ENCODE data around the gene FLOT1.

The FLOT1 gene

DNA sequence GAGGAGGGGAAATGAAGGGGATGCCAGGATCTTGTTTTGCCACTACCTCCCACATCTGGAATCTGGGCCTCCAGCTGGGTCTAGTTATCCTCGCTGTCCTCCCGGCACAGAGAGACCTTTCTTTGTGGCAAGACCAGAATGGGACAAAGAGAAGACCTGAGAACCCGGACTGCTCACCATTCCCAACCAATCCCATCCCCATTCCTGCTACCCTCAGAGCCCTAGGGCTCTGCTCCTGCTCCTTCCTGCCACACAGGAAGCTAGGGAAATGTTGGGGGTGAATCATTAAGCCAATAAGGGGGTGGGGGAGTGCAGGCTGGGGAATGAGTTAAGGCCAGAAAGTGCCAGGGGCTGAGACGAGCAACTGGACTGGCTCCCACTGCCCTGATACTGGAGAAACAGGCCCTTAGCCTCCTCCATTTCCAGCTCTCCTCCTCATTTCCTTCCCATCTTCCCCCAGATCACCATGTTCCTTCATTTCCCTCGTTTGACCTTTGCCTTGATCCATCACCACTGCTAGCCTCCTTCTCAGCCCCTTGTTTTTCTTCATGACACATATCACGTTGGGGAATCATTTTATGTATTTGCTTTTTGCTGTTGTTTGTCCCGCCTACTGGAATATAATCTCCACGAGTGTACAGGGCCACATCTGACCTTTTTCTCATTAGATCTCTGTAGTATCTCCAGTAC, 6.5 kb upstream of the FLOT1 start:
- no peaks in the 10 kb centered on the region for H3K79me2 ChIP-seq (ENCODE audit: insufficient read depth, low read depth)
- TF ChIP-seq, protein P1, sequence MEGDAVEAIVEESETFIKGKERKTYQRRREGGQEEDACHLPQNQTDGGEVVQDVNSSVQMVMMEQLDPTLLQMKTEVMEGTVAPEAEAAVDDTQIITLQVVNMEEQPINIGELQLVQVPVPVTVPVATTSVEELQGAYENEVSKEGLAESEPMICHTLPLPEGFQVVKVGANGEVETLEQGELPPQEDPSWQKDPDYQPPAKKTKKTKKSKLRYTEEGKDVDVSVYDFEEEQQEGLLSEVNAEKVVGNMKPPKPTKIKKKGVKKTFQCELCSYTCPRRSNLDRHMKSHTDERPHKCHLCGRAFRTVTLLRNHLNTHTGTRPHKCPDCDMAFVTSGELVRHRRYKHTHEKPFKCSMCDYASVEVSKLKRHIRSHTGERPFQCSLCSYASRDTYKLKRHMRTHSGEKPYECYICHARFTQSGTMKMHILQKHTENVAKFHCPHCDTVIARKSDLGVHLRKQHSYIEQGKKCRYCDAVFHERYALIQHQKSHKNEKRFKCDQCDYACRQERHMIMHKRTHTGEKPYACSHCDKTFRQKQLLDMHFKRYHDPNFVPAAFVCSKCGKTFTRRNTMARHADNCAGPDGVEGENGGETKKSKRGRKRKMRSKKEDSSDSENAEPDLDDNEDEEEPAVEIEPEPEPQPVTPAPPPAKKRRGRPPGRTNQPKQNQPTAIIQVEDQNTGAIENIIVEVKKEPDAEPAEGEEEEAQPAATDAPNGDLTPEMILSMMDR (conservative IDR thresholded peaks at IDR 0.05; ENCODE audit: low read depth, low read length): no peak
- H2AFZ ChIP-seq (ENCODE audit: low read depth): no peak overlapping the region

DNA sequence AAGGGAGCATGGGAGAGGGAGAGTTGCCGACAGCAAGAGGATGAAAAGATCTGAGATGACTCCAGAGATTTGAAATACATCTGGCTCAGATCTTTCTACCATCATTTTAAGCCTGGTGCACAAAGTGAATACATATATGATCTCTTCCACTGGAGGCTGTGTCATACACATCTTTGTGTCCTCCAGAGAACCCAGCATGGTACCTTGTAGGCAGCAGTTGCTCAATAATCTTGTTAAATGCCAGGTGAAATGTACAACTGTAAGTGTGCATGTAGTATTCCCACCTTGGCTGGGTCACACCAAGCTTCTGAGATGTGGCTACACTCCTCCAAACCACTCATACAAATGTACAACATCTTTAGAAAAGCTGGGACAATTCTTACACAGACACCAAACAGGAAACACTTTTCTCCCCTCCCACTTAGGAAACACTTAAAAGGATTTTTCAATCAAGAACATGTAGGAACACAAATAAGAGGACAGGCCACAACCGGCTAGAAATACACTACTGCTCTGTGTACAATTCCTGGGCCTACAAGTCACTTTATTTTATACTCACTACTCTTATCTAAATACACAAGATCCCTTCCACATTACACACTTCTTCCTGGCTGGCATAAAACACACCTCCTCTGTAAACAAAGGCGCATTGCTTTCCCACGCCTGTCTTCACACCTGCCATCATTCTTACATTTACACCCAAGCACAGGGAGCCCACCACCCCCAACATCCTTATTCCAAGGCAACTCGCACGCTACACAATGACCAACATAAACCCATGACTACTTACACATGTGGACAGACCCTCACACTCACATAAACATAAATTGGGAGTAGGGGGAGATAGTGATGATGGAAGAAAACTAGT, 5.6 kb upstream of the FLOT1 start:
- Histone ChIP-seq H4K20me1 (ENCODE audit: insufficient read depth) (no peaks in the 10 kb centered on the region), H3K27me3 (ENCODE audit: insufficient read depth, low read depth) (no peaks in the 10 kb centered on the region), H2AFZ (ENCODE audit: low read depth) (no peak overlapping the region), H3K4me3 (IDR thresholded peaks at IDR 0.05; ENCODE audit: insufficient read depth, low read depth, low read length) (no peak overlapping the region), H3K4me2 (no peak overlapping the region), H3K9ac (no peak overlapping the region), H3K4me1 (ENCODE audit: low read depth, poor library complexity, severe bottlenecking) (peaks cover 13% of the 10 kb centered on the region), H3K79me2 (ENCODE audit: insufficient read depth, low read depth) (no peaks in the 10 kb centered on the region), H3K27ac (no peak overlapping the region), H3K36me3 (ENCODE audit: insufficient read depth) (no peaks in the 10 kb centered on the region)
- TF ChIP-seq, protein P1 (conservative IDR thresholded peaks at IDR 0.05; ENCODE audit: low read depth, low read length): no peak

More for the DNA sequence above, 6.5 kb upstream of the FLOT1 start:
- peaks cover 8% of the 10 kb centered on the region for H3K4me1 ChIP-seq (ENCODE audit: low read depth, poor library complexity, severe bottlenecking)
- H3K4me2 ChIP-seq: no peak overlapping the region
- no peaks in the 10 kb centered on the region for H3K27me3 ChIP-seq (ENCODE audit: insufficient read depth, low read depth)
- no peaks in the 10 kb centered on the region for H4K20me1 ChIP-seq (ENCODE audit: insufficient read depth)
- H3K4me3 ChIP-seq (IDR thresholded peaks at IDR 0.05; ENCODE audit: insufficient read depth, low read depth, low read length): no peak overlapping the region
- H3K36me3 ChIP-seq (ENCODE audit: insufficient read depth): no peaks in the 10 kb centered on the region
- H3K27ac ChIP-seq: no peak overlapping the region
- no peak overlapping the region for H3K9ac ChIP-seq

DNA sequence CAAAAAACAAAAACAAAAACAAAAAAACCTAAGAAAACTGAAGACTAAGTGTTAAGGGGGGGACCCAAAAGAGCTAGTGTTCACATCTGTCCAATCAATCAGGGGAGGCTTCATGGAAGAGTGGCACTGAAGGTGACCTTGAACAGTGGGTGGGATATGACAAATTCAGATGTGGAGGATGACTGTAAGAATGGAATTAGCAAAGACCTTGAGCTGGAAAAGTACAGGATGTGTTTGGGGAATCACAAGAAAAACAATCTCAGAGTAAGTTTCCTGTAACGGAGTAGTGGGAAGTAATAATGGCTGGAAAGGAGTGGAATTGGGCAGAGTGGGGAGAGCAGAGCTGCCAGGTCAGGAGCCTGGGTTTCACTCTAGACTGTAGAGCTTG, 4.8 kb upstream of the FLOT1 start:
- H3K27me3 ChIP-seq (ENCODE audit: insufficient read depth, low read depth): no peaks in the 10 kb centered on the region
- H3K27ac ChIP-seq: no peak overlapping the region
- H4K20me1 ChIP-seq (ENCODE audit: insufficient read depth): no peaks in the 10 kb centered on the region
- no peak overlapping the region for H2AFZ ChIP-seq (ENCODE audit: low read depth)
- no peak overlapping the region for H3K4me3 ChIP-seq (IDR thresholded peaks at IDR 0.05; ENCODE audit: insufficient read depth, low read depth, low read length)
- peaks cover 17% of the 10 kb centered on the region for H3K4me1 ChIP-seq (ENCODE audit: low read depth, poor library complexity, severe bottlenecking)
- TF ChIP-seq, protein P1 (conservative IDR thresholded peaks at IDR 0.05; ENCODE audit: low read depth, low read length): no peak
- H3K4me2 ChIP-seq: no peak overlapping the region
- no peak overlapping the region for H3K9ac ChIP-seq
- no peaks in the 10 kb centered on the region for H3K36me3 ChIP-seq (ENCODE audit: insufficient read depth)
- H3K79me2 ChIP-seq (ENCODE audit: insufficient read depth, low read depth): no peaks in the 10 kb centered on the region

DNA sequence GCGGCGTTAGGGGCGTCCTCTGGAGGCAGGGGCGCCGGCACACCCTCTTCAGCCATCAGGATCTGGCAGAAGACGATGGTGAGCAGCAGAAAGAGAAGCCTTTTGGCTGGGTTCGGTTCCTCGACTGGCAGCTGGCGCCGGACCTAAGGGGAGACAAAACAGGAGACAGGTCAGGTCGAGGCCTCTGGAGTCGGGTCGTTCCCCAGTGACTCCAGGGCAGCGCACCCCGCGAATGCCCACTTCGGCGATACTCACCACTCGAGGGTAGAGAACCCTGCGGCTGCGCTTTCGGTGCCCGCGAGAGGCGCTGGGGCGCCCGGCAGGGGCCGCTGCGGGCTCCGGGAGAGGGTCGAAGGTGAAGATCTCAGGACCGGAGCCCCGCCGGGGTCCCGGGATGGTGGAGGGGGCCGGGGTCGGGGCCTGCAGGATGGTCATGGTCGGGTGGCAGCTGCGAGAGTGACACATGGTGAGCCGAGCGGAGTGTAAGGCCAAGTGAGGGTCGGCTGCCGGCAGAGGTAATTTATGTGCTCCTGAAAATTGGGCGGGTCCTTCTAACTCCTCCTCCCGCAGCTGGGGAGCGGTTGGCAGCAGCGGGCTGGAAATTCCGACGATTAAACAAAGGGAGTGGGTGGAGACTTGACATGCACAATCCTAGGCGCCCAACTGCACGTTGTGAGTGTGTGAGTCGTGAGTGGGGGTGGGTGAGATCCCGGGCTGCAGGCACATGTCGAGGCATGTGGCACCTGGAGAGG, 1.7 kb upstream of the FLOT1 start, which contains the start of gene IER3:
Gene IER3, minus strand, starts transcription at position 494 of the 752 bp plus-strand sequence. Its CDS starts 29 bp downstream, at position 465.
- H4K20me1 ChIP-seq (ENCODE audit: insufficient read depth): no peaks in the 10 kb centered on the region
- TF ChIP-seq, protein P1 (conservative IDR thresholded peaks at IDR 0.05; ENCODE audit: low read depth, low read length): peak; percentile 67
- no peaks in the 10 kb centered on the region for H3K27me3 ChIP-seq (ENCODE audit: insufficient read depth, low read depth)
- peak within 1 kb of the TSS; percentile 36; the same call in 1 of the 2 replicates for H3K9ac ChIP-seq
- H3K4me2 ChIP-seq: peak within 1 kb of the TSS; percentile 98
- H3K79me2 ChIP-seq (ENCODE audit: insufficient read depth, low read depth): no peaks in the 10 kb centered on the region
- H3K4me3 ChIP-seq (IDR thresholded peaks at IDR 0.05; ENCODE audit: insufficient read depth, low read depth, low read length): no peak within 1 kb of the TSS
- H3K27ac ChIP-seq: no peak within 1 kb of the TSS
- peaks cover 26% of the 10 kb centered on the region for H3K4me1 ChIP-seq (ENCODE audit: low read depth, poor library complexity, severe bottlenecking)
- H3K36me3 ChIP-seq (ENCODE audit: insufficient read depth): no peaks in the 10 kb centered on the region
- H2AFZ ChIP-seq (ENCODE audit: low read depth): peak within 1 kb of the TSS; percentile 89

Data from KMS-11 (cell line).